ENCODE measurements around the gene MXD3. TPM values are rescaled to one million over a fixed set of nuclear protein-coding genes. Genes with fewer than 3 reads are reported as not detected.
"Not testable (repeated sequence)": the region's sequence is repeated elsewhere in the genome, so short reads cannot be mapped to it uniquely, and the experiment has no call there.

The MXD3 gene
- total RNA-seq, 1 donor from 2014 or later: 1.9 TPM

- no peak for DNase-seq (ENCODE audit: low spot score)
- intact Hi-C loops (cut with DNase I): no loop called here
These were observed 35.1 kb upstream of the MXD3 start for GRCh38 chr5:177346820-177347219.

GRCh38 chr5:177344891-177345290 is 33.2 kb upstream of the MXD3 start:
- intact Hi-C loops (cut with DNase I): no loop called here
- no peak for DNase-seq (ENCODE audit: low spot score)

GRCh38 chr5:177343777-177344176 is 32.1 kb upstream of the MXD3 start:
- intact Hi-C loops (cut with DNase I): no loop called here
- DNase-seq (ENCODE audit: low spot score): no peak

- intact Hi-C loops (cut with DNase I); DNase-seq (ENCODE audit: low spot score): not testable (repeated sequence)
These were observed 31.3 kb upstream of the MXD3 start for GRCh38 chr5:177343000-177343399.

GRCh38 chr5:177339107-177339638 is 27.5 kb upstream of the MXD3 start:
- peak; percentile 79 for DNase-seq (ENCODE audit: low spot score)
- intact Hi-C loops (cut with DNase I): no loop called here

GRCh38 chr5:177338251-177339106 is 26.8 kb upstream of the MXD3 start:
- peak; percentile 67 for DNase-seq (ENCODE audit: low spot score)
- intact Hi-C loops (cut with DNase I): no loop called here

GRCh38 chr5:177336603-177337494 is 25.2 kb upstream of the MXD3 start:
- intact Hi-C loops (cut with DNase I): no loop called here
- peak; percentile 69 for DNase-seq (ENCODE audit: low spot score)

GRCh38 chr5:177336112-177336511 is 24.4 kb upstream of the MXD3 start:
- DNase-seq (ENCODE audit: low spot score): peak; percentile 69

GRCh38 chr5:177335701-177336065 is 24.0 kb upstream of the MXD3 start:
- intact Hi-C loops (cut with DNase I): no loop called here
- peak; percentile 71 for DNase-seq (ENCODE audit: low spot score)

More at GRCh38 chr5:177336112-177336511, 24.4 kb upstream of the MXD3 start:
- intact Hi-C loops (cut with DNase I): no loop called here

GRCh38 chr5:177334781-177335700 is 23.3 kb upstream of the MXD3 start:
- intact Hi-C loops (cut with DNase I): no loop called here
- peak; percentile 76 for DNase-seq (ENCODE audit: low spot score)

- intact Hi-C loops (cut with DNase I): no loop called here
- DNase-seq (ENCODE audit: low spot score): peak; percentile 75
These were observed 22.5 kb upstream of the MXD3 start for GRCh38 chr5:177334155-177334551.

- DNase-seq (ENCODE audit: low spot score): peak; percentile 60
- intact Hi-C loops (cut with DNase I): no loop called here
These were observed 21.9 kb upstream of the MXD3 start for GRCh38 chr5:177333420-177334154.

GRCh38 chr5:177332896-177333260 is 21.2 kb upstream of the MXD3 start:
- intact Hi-C loops (cut with DNase I): no loop called here
- no peak for DNase-seq (ENCODE audit: low spot score)

GRCh38 chr5:177332031-177332895 is 20.6 kb upstream of the MXD3 start:
- no peak for DNase-seq (ENCODE audit: low spot score)
- intact Hi-C loops (cut with DNase I): no loop called here

GRCh38 chr5:177330991-177331842 is 19.5 kb upstream of the MXD3 start:
- no peak for DNase-seq (ENCODE audit: low spot score)
- intact Hi-C loops (cut with DNase I): no loop called here

- intact Hi-C loops (cut with DNase I): no loop called here
These were observed 18.2 kb upstream of the MXD3 start for GRCh38 chr5:177329883-177330282.

More at GRCh38 chr5:177329883-177330282, 18.2 kb upstream of the MXD3 start:
- no peak for DNase-seq (ENCODE audit: low spot score)
